Nephron progenitor cell (in vitro differentiated cells): ENCODE results near the gene EID2.

Source experiments
- DNase-seq: peaks from one replicate; pipeline ENCODE4 v3.0.0; 2021
- H3K27ac Mint-ChIP-seq: 2 replicates; pipeline ENCODE4 v1.8.0; 2021; ENCODE audit warnings: mild to moderate bottlenecking, moderate library complexity, mixed read lengths
- H3K27me3 Mint-ChIP-seq: 2 replicates; pipeline ENCODE4 v1.8.0; 2021; ENCODE audit warnings: mild to moderate bottlenecking, low read depth, mixed read lengths; ENCODE audit not compliant: poor library complexity
- H3K36me3 Mint-ChIP-seq: 2 replicates; pipeline ENCODE4 v1.8.0; 2021; ENCODE audit warnings: low read depth, mixed read lengths
- H3K4me1 Mint-ChIP-seq: 2 replicates; pipeline ENCODE4 v1.8.0; 2021; ENCODE audit warnings: mixed read lengths
- H3K4me3 Mint-ChIP-seq: 2 replicates; pipeline ENCODE4 v1.8.0; 2021; ENCODE audit warnings: mild to moderate bottlenecking, moderate library complexity, mixed read lengths
- H3K9me3 Mint-ChIP-seq: 2 replicates; pipeline ENCODE4 v1.8.0; 2021; ENCODE audit warnings: mild to moderate bottlenecking, moderate library complexity, mixed read lengths
- CTCF ChIP-seq: fragments of 200-600 bp; sonication (generic); IDR thresholded peaks from 2 replicates; pipeline ENCODE4 v1.5.0; 2021; ENCODE audit warnings: antibody characterized with exemption

Gene EID2

GRCh38 chr19:39568604-39569003 is 28.6 kb upstream of the EID2 start:
- Mint-ChIP-seq H3K9me3 (peaks cover 14% of the 10 kb centered on the region), H3K27ac (no peak overlapping the region), H3K27me3 (peaks cover 48% of the 10 kb centered on the region), H3K4me1 (no peaks in the 10 kb centered on the region), H3K4me3 (no peak overlapping the region), H3K36me3 (no peaks in the 10 kb centered on the region)
- no peak for DNase-seq
- TF ChIP-seq CTCF: no peak

GRCh38 chr19:39566064-39566463 is 26.1 kb upstream of the EID2 start:
- no peak for DNase-seq
- Mint-ChIP-seq H3K27ac (no peak overlapping the region), H3K4me3 (no peak overlapping the region), H3K4me1 (no peaks in the 10 kb centered on the region), H3K27me3 (peaks cover 49% of the 10 kb centered on the region), H3K36me3 (no peaks in the 10 kb centered on the region), H3K9me3 (no peaks in the 10 kb centered on the region)
- TF ChIP-seq CTCF: no peak

GRCh38 chr19:39563408-39563807 is 23.4 kb upstream of the EID2 start:
- H3K27me3 Mint-ChIP-seq: peaks cover 52% of the 10 kb centered on the region
- no peaks in the 10 kb centered on the region for H3K9me3 Mint-ChIP-seq
- H3K36me3 Mint-ChIP-seq: no peaks in the 10 kb centered on the region
- H3K4me1 Mint-ChIP-seq: peaks cover 6% of the 10 kb centered on the region
- H3K27ac Mint-ChIP-seq: no peak overlapping the region
- DNase-seq: no peak
- no peak for TF ChIP-seq CTCF
- H3K4me3 Mint-ChIP-seq: no peak overlapping the region

GRCh38 chr19:39558624-39559117 is 18.7 kb upstream of the EID2 start:
- Mint-ChIP-seq H3K4me3 (no peak overlapping the region), H3K9me3 (no peaks in the 10 kb centered on the region), H3K27ac (no peak overlapping the region), H3K27me3 (peaks cover 79% of the 10 kb centered on the region), H3K4me1 (peaks cover 19% of the 10 kb centered on the region), H3K36me3 (no peaks in the 10 kb centered on the region)
- no peak for TF ChIP-seq CTCF
- DNase-seq: no peak

GRCh38 chr19:39557811-39558623 is 18.1 kb upstream of the EID2 start:
- H3K9me3 Mint-ChIP-seq: no peaks in the 10 kb centered on the region
- no peak for DNase-seq
- peaks cover 19% of the 10 kb centered on the region for H3K4me1 Mint-ChIP-seq
- no peak for TF ChIP-seq CTCF
- no peak overlapping the region for H3K4me3 Mint-ChIP-seq
- H3K27me3 Mint-ChIP-seq: peaks cover 85% of the 10 kb centered on the region
- H3K36me3 Mint-ChIP-seq: no peaks in the 10 kb centered on the region
- H3K27ac Mint-ChIP-seq: no peak overlapping the region

GRCh38 chr19:39555883-39556282 is 15.9 kb upstream of the EID2 start:
- H3K36me3 Mint-ChIP-seq: no peaks in the 10 kb centered on the region
- H3K27me3 Mint-ChIP-seq: peaks cover 83% of the 10 kb centered on the region
- no peak for DNase-seq
- H3K4me3 Mint-ChIP-seq: no peak overlapping the region
- no peaks in the 10 kb centered on the region for H3K9me3 Mint-ChIP-seq
- H3K27ac Mint-ChIP-seq: no peak overlapping the region
- H3K4me1 Mint-ChIP-seq: peaks cover 19% of the 10 kb centered on the region
- no peak for TF ChIP-seq CTCF
